GM12865 (cell line): Measurements from ENCODE around the gene SPTLC2.
"Not testable (repeated sequence)": the region's sequence is repeated elsewhere in the genome, so short reads cannot be mapped to it uniquely, and the experiment has no call there.

Experiments used
- DNase-seq: peaks from one replicate; pipeline ENCODE4 v3.0.0; 2010; ENCODE audit warnings: low read depth
- H3K4me3 ChIP-seq: 2 replicates; pipeline ENCODE4 v1.5.1; 2011; ENCODE audit warnings: mild to moderate bottlenecking, low read depth, low read length, control low read depth
- TF ChIP-seq, protein P1 (sequence below): IDR thresholded peaks from 2 replicates; pipeline ENCODE4 v1.5.1; 2011; ENCODE audit warnings: low read length, control low read depth, low read depth, inconsistent platforms; ENCODE audit not compliant: insufficient read depth; ENCODE audit errors: missing control alignments

SPTLC2 gene

DNA sequence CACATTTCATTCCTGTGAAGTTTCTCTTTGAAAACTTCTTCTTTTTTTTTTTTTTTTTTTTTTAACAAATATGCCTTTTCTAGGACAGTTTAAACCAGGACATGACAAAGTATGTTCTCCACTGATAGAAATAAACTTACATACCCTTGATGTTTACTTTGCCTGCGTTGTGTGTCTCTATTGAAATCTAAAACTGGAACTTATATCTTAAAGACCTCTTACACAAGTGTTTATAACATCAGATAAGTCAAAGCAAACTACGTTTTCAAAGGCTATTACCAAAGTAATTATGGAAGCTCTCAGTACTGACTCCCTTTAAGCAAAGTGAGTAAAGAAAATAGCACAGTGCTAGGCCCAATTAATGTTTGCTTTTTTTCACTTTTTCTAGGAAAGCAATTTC lies 87.2 kb downstream of the SPTLC2 start:
- H3K4me3 ChIP-seq: no peak overlapping the region
- TF ChIP-seq, protein P1, sequence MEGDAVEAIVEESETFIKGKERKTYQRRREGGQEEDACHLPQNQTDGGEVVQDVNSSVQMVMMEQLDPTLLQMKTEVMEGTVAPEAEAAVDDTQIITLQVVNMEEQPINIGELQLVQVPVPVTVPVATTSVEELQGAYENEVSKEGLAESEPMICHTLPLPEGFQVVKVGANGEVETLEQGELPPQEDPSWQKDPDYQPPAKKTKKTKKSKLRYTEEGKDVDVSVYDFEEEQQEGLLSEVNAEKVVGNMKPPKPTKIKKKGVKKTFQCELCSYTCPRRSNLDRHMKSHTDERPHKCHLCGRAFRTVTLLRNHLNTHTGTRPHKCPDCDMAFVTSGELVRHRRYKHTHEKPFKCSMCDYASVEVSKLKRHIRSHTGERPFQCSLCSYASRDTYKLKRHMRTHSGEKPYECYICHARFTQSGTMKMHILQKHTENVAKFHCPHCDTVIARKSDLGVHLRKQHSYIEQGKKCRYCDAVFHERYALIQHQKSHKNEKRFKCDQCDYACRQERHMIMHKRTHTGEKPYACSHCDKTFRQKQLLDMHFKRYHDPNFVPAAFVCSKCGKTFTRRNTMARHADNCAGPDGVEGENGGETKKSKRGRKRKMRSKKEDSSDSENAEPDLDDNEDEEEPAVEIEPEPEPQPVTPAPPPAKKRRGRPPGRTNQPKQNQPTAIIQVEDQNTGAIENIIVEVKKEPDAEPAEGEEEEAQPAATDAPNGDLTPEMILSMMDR: no peak
- no peak for DNase-seq

GRCh38 chr14:77528701-77529100 lies 87.7 kb downstream of the SPTLC2 start:
- H3K4me3 ChIP-seq, DNase-seq: not testable (repeated sequence)

DNA sequence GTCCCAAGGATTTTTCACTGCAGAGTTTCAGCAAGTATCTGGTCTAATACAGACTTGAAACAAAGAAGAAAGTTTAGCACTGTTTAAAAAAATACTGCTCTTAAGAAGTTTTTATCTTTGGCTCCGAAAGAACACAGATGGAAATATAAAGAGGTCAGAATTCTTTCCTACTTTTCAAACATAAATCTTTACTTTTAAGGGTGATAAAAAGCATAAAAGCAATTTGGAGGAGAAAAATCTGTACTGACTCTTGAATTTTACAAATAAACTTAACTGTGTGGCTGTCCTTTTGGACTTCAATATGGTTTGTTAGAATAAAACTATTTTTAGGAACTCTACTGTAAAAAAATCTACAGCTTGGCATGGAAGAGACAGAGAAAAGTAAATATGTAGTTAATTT lies 90.2 kb downstream of the SPTLC2 start:
- no peak overlapping the region for H3K4me3 ChIP-seq
- TF ChIP-seq, protein P1: no peak
- no peak for DNase-seq

DNA sequence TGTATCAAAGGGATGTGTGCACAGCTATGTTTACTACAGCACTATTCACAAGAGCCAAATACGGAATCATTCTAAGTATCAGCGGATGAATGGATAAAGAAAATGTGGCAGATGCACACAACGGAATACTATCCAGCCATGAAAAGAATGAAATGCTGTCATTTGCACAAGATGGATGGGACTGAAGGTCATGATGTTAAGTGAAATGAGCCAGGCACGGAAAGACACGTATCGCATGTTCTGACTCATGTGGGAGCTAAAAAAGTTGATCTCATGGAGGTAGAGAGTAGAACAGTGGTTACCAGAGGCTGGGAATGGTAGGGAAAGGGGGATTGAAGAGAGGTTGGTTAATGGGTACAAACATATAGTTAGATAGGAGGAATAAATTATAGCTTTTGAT lies 91.9 kb downstream of the SPTLC2 start:
- DNase-seq: no peak
- TF ChIP-seq, protein P1: no peak
- no peak overlapping the region for H3K4me3 ChIP-seq

GRCh38 chr14:77523109-77523508 lies 93.3 kb downstream of the SPTLC2 start:
- no peak for DNase-seq
- H3K4me3 ChIP-seq: no peak overlapping the region
- TF ChIP-seq, protein P1: no peak

DNA sequence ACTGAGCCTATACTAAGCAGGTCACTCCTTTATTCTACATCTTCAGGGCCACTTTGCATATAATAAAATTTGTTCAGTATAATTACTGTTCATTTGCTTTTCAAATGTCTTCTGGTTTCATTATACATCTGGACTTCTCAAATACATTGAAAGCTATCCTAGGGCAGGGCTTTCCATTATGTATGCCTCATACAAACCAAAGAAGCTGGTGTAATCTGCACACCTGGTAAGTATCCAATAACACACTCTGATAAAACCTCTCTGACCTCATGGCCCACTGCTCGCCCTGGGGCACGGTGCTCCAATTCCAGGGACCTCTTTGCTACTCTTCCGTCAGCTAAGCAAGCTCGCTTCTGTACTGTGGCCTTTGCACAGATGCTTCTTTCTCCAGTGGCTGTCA lies 95.9 kb downstream of the SPTLC2 start:
- no peak for DNase-seq
- H3K4me3 ChIP-seq: no peak overlapping the region
- TF ChIP-seq, protein P1: no peak

DNA sequence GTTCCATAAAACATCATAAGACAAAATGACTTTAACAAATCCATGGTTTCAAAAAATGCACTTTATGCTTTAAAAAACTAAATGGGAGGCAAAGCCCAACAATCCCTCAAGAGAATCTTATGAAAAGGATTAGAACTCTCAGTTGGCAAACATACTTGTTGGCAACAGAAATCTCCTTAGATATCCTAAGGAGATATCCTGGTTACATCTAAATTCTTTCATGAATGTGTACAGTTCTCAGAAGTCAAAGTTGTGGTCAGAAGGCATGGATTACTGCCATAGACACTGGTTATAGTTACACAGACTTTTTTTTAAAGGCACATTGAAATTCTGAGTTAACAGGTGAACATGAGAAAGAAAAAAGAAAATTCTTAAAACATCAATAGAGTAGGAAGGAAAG lies 100.3 kb downstream of the SPTLC2 start:
- H3K4me3 ChIP-seq: no peak overlapping the region
- TF ChIP-seq, protein P1: no peak
- DNase-seq: no peak
